OCI-LY7 (cell line): ENCODE data around the gene NIN. TPM values are rescaled to one million over a fixed set of nuclear protein-coding genes. Genes with fewer than 3 reads are reported as not detected.

Experiments used
- BruUV-seq: library from RNA; stranded (reverse); fragments of 400-500 nt; replicated peaks from 2 replicates; lab custom pipeline; 2021; lab: Mats Ljungman, UMichigan
- CTCF ChIA-PET: fragments of 300-600 bp; sonication (Branson Sonifier 250); formaldehyde crosslinking; loops from one replicate; lab custom pipeline; 2022; ENCODE audit warnings: antibody characterized with exemption; ENCODE audit not compliant: unreplicated experiment; lab: Charles Lee
- POLR2A ChIA-PET: fragments of 300-600 bp; sonication (Branson Sonifier 250); formaldehyde crosslinking; loops from one replicate; lab custom pipeline; 2022; ENCODE audit warnings: antibody characterized with exemption; lab: Charles Lee
- DNase-seq: peaks from one replicate; pipeline ENCODE4 v3.0.0-alpha.2; 2015; ENCODE audit warnings: low spot score
- H2AFZ ChIP-seq: fragments of 200-600 bp; sonication (generic), shearing (Covaris generic); 2 replicates; pipeline ENCODE4 v1.6.1; 2014; ENCODE audit warnings: mild to moderate bottlenecking, antibody characterized with exemption, low read length, moderate library complexity
- H3K27ac ChIP-seq: fragments of 200-600 bp; sonication (generic); 2 replicates; pipeline ENCODE4 v1.5.1; 2014; ENCODE audit warnings: mixed run types, low read depth, mild to moderate bottlenecking, moderate library complexity, low read length, inconsistent platforms; ENCODE audit not compliant: poor library complexity, severe bottlenecking
- H3K36me3 ChIP-seq: fragments of 200-600 bp; sonication (generic); 2 replicates; pipeline ENCODE4 v1.6.1; 2014; ENCODE audit warnings: mild to moderate bottlenecking, antibody characterized with exemption, low read length, moderate library complexity, mixed read lengths; ENCODE audit not compliant: insufficient read depth
- H3K4me1 ChIP-seq: fragments of 200-600 bp; sonication (generic); 2 replicates; pipeline ENCODE4 v1.5.1; 2014; ENCODE audit warnings: mild to moderate bottlenecking, low read length; ENCODE audit not compliant: insufficient read depth, poor library complexity, severe bottlenecking
- H3K4me2 ChIP-seq: fragments of 200-600 bp; sonication (generic); 2 replicates; pipeline ENCODE4 v1.6.1; 2014; ENCODE audit warnings: mild to moderate bottlenecking, low read length
- H3K4me3 ChIP-seq: fragments of 200-600 bp; sonication (generic); 2 replicates; pipeline ENCODE4 v1.5.1; 2014; ENCODE audit warnings: mild to moderate bottlenecking, low read depth, low read length; ENCODE audit not compliant: poor library complexity, severe bottlenecking
- H3K79me2 ChIP-seq: fragments of 200-600 bp; sonication (generic); 2 replicates; pipeline ENCODE4 v1.6.1; 2016; ENCODE audit warnings: low read depth, mild to moderate bottlenecking, low read length, moderate library complexity, mixed read lengths; ENCODE audit not compliant: insufficient read depth
- H3K9me2 ChIP-seq: fragments of 200-600 bp; sonication (generic); 2 replicates; pipeline ENCODE4 v1.6.1; 2016; ENCODE audit warnings: mild to moderate bottlenecking, low read length, mixed read lengths; ENCODE audit not compliant: insufficient read depth
- H3K9me3 ChIP-seq: fragments of 200-600 bp; sonication (generic); 2 replicates; pipeline ENCODE4 v1.6.1; 2014; ENCODE audit warnings: mild to moderate bottlenecking, mixed run types, low read length, mixed read lengths
- H4K20me1 ChIP-seq: fragments of 200-600 bp; sonication (generic); 2 replicates; pipeline ENCODE4 v1.6.1; 2014; ENCODE audit warnings: mild to moderate bottlenecking, antibody characterized with exemption, low read length, moderate library complexity, mixed read lengths; ENCODE audit not compliant: insufficient read depth
- CTCF ChIP-seq: fragments of 200-600 bp; sonication (generic); conservative IDR thresholded peaks from 2 replicates; pipeline ENCODE4 v1.5.1; 2014; ENCODE audit warnings: mild to moderate bottlenecking, antibody characterized with exemption, low read length, moderate library complexity, mixed read lengths
- EZH2phosphoT487 ChIP-seq: fragments of 200-600 bp; sonication (generic); IDR thresholded peaks from 2 replicates; pipeline ENCODE4 v1.6.1; 2018; ENCODE audit warnings: low read depth, borderline replicate concordance, mild to moderate bottlenecking, mixed run types, antibody characterized with exemption, low read length, moderate library complexity, mixed read lengths
- intact Hi-C: fragments of 100-400 bp; cut with micrococcal nuclease; formaldehyde crosslinking; loops from one replicate; pipeline ENCODE4 v1.10.0; 2022; ENCODE audit not compliant: unreplicated experiment
- total RNA-seq, 2 experiments: library from RNA; depleted of rRNA in 1 of 2; stranded (reverse); fragments of >200 nt in 1 of 2; shearing (Covaris generic) in 1 of 2; gene quantifications; 2 replicates each; pipeline ENCODE4 v1.2.3, GENCODE V29; 2014 to 2022

The NIN gene
- total RNA-seq, 2 experiments from 2014 or later, result 95.3 to 189 TPM

DNA sequence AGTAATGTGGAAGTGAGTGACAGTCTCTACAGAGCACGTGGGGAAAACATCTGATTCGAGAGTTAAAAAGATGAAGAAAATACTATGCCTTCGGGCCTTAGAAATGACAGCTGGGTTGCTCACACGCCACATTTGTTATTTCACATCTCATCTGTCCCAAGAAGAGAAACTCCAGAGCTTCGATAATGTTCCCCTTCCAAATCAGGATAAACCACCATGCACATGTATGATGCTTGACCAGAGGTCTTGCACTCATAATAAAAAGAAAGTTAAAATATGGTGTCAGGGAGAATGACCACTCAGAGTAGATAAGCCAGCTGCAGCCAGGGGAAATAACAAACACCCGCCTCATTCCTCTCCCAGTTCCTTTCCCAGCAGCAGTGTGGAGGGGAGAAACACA is 34.6 kb downstream of the NIN start:
- H3K9me3 ChIP-seq, result no peaks in the 10 kb centered on the region
- ChIA-PET POLR2A (interaction anchor here (0.7 to 18.1 kb wide), 9 partner anchors 8 to 69 kb away, joined by 3 to 404 read pairs (median 3); partner anchors contain the start of gene NIN), CTCF (interaction anchor here (0.8 to 1.2 kb wide), 2 partner anchors 25 to 33 kb away, joined by 3 read pairs; no protein-coding TSS in a partner anchor)
- H2AFZ ChIP-seq, result no peak overlapping the region
- intact Hi-C loops, result loop anchor here (10.0 kb wide), 1 partner anchor 448 kb away; the partner anchor contains the start of gene TMX1
- peak overlapping the region; percentile 83 for H3K4me2 ChIP-seq
- TF ChIP-seq CTCF (no peak), EZH2phosphoT487 (no peak)
- H3K9me2 ChIP-seq, result no peaks in the 10 kb centered on the region
- no peak for DNase-seq
- H3K4me3 ChIP-seq, result no peak overlapping the region
- BruUV-seq, result no TSS peak
- H3K79me2 ChIP-seq, result peaks cover 52% of the 10 kb centered on the region
- H3K36me3 ChIP-seq, result peaks cover 43% of the 10 kb centered on the region
- peak overlapping the region; percentile 31 for H3K27ac ChIP-seq
- peaks cover 80% of the 10 kb centered on the region for H3K4me1 ChIP-seq
- no peaks in the 10 kb centered on the region for H4K20me1 ChIP-seq

DNA sequence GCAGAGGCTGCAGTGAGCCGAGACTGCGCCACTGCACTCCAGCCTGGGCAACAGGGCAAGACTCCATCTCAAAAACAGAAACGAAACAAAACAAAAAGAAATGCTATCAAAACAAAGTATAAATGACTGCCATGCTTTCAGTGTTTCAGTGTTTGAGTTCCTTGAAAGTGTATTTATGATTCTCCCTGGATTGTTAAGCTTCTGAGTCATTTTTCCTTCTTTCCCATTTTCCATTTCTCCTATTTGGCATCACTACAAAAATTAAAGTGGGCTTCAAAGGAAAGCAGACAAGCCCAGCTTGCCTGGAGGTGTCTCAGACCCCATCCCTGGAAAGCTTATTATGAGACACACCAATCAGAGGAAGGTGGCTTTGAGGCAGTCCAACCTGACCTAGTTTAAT is 35.1 kb downstream of the NIN start:
- Histone ChIP-seq H3K79me2 (peaks cover 56% of the 10 kb centered on the region), H3K27ac (peak overlapping the region; percentile 97), H3K4me2 (peak overlapping the region; percentile 83), H3K4me1 (peaks cover 85% of the 10 kb centered on the region), H3K9me2 (no peaks in the 10 kb centered on the region), H2AFZ (no peak overlapping the region), H4K20me1 (no peaks in the 10 kb centered on the region), H3K36me3 (peaks cover 42% of the 10 kb centered on the region), H3K4me3 (peak overlapping the region; percentile 61), H3K9me3 (no peaks in the 10 kb centered on the region)
- intact Hi-C loops, result loop anchor here (10.0 kb wide), 1 partner anchor 449 kb away; the partner anchor contains the start of gene TMX1
- POLR2A ChIA-PET, result interaction anchor here (0.7 to 18.1 kb wide), 5 partner anchors 10 to 69 kb away, joined by 3 to 404 read pairs (median 78); partner anchors contain the start of gene NIN
- TF ChIP-seq EZH2phosphoT487 (no peak), CTCF (no peak)
- CTCF ChIA-PET, result interaction anchor here (1.2 kb wide), 1 partner anchor 34 kb away, joined by 3 read pairs; no protein-coding TSS in a partner anchor
- DNase-seq, result no peak
- BruUV-seq, result no TSS peak

DNA sequence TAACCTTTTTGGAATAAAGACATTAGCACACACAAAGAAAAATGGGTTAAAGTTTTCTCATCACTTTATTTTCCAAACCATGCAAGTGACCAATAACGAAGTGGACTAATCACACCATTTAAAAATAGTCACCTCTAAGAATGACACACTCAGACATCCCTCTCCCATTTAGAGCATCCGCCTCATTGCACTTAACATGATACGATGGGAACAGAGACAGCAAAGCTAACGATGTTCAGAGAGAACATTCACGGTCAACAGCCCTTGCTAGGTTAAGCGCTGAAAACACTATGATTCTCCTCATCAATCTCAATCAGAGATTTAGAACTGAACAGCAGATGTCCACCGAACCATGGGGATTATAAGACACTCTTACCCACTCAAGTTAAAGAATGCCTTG is 35.8 kb downstream of the NIN start:
- peaks cover 56% of the 10 kb centered on the region for H3K79me2 ChIP-seq
- BruUV-seq, result no TSS peak
- H4K20me1 ChIP-seq, result no peaks in the 10 kb centered on the region
- TF ChIP-seq EZH2phosphoT487, result no peak
- no peak for TF ChIP-seq CTCF
- H3K4me2 ChIP-seq, result peak overlapping the region; percentile 83
- peak overlapping the region; percentile 97 for H3K27ac ChIP-seq
- intact Hi-C loops, result loop anchor here (10.0 kb wide), 1 partner anchor 450 kb away; the partner anchor contains the start of gene TMX1
- H3K9me3 ChIP-seq, result no peaks in the 10 kb centered on the region
- CTCF ChIA-PET, result no interaction called here
- peaks cover 43% of the 10 kb centered on the region for H3K36me3 ChIP-seq
- no peaks in the 10 kb centered on the region for H3K9me2 ChIP-seq
- no peak for DNase-seq
- peak overlapping the region; percentile 61 for H3K4me3 ChIP-seq
- H2AFZ ChIP-seq, result no peak overlapping the region
- peaks cover 93% of the 10 kb centered on the region for H3K4me1 ChIP-seq
- POLR2A ChIA-PET, result interaction anchor here (1.2 to 18.1 kb wide), 9 partner anchors 9 to 129 kb away, joined by 7 to 404 read pairs (median 11); partner anchors contain the start of gene NIN
